ENCODE measurements around the gene DNASE1L2.

Gene DNASE1L2

GRCh38 chr16:2242598-2242997 lies 6.4 kb downstream of the DNASE1L2 start:
- no peaks in the 10 kb centered on the region for H3K9me3 ChIP-seq
- TF ChIP-seq CTCF (IDR thresholded peaks at IDR 0.05) = no peak
- no peaks in the 10 kb centered on the region for H3K4me1 ChIP-seq (ENCODE audit: control insufficient read depth in 1 of 2, insufficient read depth in 1 of 2, low read depth in 1 of 2, low read length in 1 of 2)
- H3K4me3 ChIP-seq (ENCODE audit: low read depth in 1 of 2, low read length in 1 of 2) = no peak overlapping the region
- H3K36me3 ChIP-seq = peaks cover 68% of the 10 kb centered on the region
- peaks cover 16% of the 10 kb centered on the region for H3K27me3 ChIP-seq
- H3K27ac ChIP-seq = no peak overlapping the region

- Histone ChIP-seq H3K27ac (no peak overlapping the region), H3K4me1 (ENCODE audit: control insufficient read depth in 1 of 2, insufficient read depth in 1 of 2, low read depth in 1 of 2, low read length in 1 of 2) (no peaks in the 10 kb centered on the region), H3K4me3 (ENCODE audit: low read depth in 1 of 2, low read length in 1 of 2) (no peak overlapping the region), H3K27me3 (peaks cover 11% of the 10 kb centered on the region), H3K36me3 (peaks cover 68% of the 10 kb centered on the region), H3K9me3 (no peaks in the 10 kb centered on the region)
- TF ChIP-seq CTCF (IDR thresholded peaks at IDR 0.05) = no peak
Measured at GRCh38 chr16:2243031-2243528, 6.8 kb downstream of the DNASE1L2 start.

- Histone ChIP-seq H3K36me3 (peaks cover 64% of the 10 kb centered on the region), H3K4me1 (ENCODE audit: control insufficient read depth in 1 of 2, insufficient read depth in 1 of 2, low read depth in 1 of 2, low read length in 1 of 2) (no peaks in the 10 kb centered on the region), H3K27me3 (peaks cover 4% of the 10 kb centered on the region), H3K4me3 (ENCODE audit: low read depth in 1 of 2, low read length in 1 of 2) (no peak overlapping the region), H3K27ac (no peak overlapping the region), H3K9me3 (no peaks in the 10 kb centered on the region)
- TF ChIP-seq CTCF (IDR thresholded peaks at IDR 0.05) = no peak
Measured at GRCh38 chr16:2243781-2244180, 7.5 kb downstream of the DNASE1L2 start.

GRCh38 chr16:2244301-2244700 lies 8.1 kb downstream of the DNASE1L2 start:
- no peak for TF ChIP-seq CTCF (IDR thresholded peaks at IDR 0.05)
- Histone ChIP-seq H3K27ac (no peak overlapping the region), H3K9me3 (no peaks in the 10 kb centered on the region), H3K4me1 (ENCODE audit: control insufficient read depth in 1 of 2, insufficient read depth in 1 of 2, low read depth in 1 of 2, low read length in 1 of 2) (no peaks in the 10 kb centered on the region), H3K27me3 (no peaks in the 10 kb centered on the region), H3K36me3 (peaks cover 61% of the 10 kb centered on the region), H3K4me3 (ENCODE audit: low read depth in 1 of 2, low read length in 1 of 2) (no peak overlapping the region)

- peaks cover 52% of the 10 kb centered on the region for H3K36me3 ChIP-seq
- no peak for TF ChIP-seq CTCF (IDR thresholded peaks at IDR 0.05)
- H3K27me3 ChIP-seq = no peaks in the 10 kb centered on the region
- H3K4me1 ChIP-seq (ENCODE audit: control insufficient read depth in 1 of 2, insufficient read depth in 1 of 2, low read depth in 1 of 2, low read length in 1 of 2) = peaks cover 0 to 3% of the 10 kb centered on the region in 2 experiments
- no peaks in the 10 kb centered on the region for H3K9me3 ChIP-seq
- H3K27ac ChIP-seq = no peak overlapping the region
- no peak overlapping the region for H3K4me3 ChIP-seq (ENCODE audit: low read depth in 1 of 2, low read length in 1 of 2)
Measured at GRCh38 chr16:2244926-2245795, 8.9 kb downstream of the DNASE1L2 start.
